CD4-positive, alpha-beta T cell (primary cell): Measurements from ENCODE around the gene UBXN2A. TPM values are rescaled to one million over a fixed set of nuclear protein-coding genes. Genes with fewer than 3 reads are reported as not detected.

Source experiments
- ATAC-seq: fragments of 200-7000 bp; cut with Tn5 transposase; one replicate; pipeline ENCODE4 v1.10.0; 2022; ENCODE audit warnings: mild to moderate bottlenecking; ENCODE audit not compliant: poor library complexity
- CTCF ChIA-PET: fragments of 350-600 bp; sonication (Branson Sonifier 250); formaldehyde crosslinking; loops from one replicate; lab custom pipeline; 2021; ENCODE audit warnings: antibody characterized with exemption, inconsistent platforms; lab: Charles Lee
- POLR2A ChIA-PET: fragments of 350-600 bp; sonication (Branson Sonifier 250); formaldehyde crosslinking; loops from one replicate; lab custom pipeline; 2021; ENCODE audit warnings: antibody characterized with exemption, inconsistent platforms; lab: Charles Lee
- DNase-seq, 14 experiments: peaks; one replicate each; pipeline ENCODE4 v3.0.0-alpha.2; 2013 to 2020; ENCODE audit warnings: mixed read lengths in 2 of 14
- H3K27ac ChIP-seq, 2 donors: one replicate each; pipeline versions ENCODE4 v1.5.1 to v1.7.0; 2013; ENCODE audit warnings: low read length in 2 of 2, low read depth in 1 of 2, mild to moderate bottlenecking in 1 of 2
- H3K27me3 ChIP-seq, 2 experiments: 1 replicate in 1 of 2; 2 replicates in 1 of 2; pipeline versions ENCODE4 v1.6.1 to v1.7.0; 2013; ENCODE audit warnings: low read length in 2 of 2, control low read depth in 1 of 2, mild to moderate bottlenecking in 1 of 2, moderate library complexity in 1 of 2; ENCODE audit not compliant: insufficient read depth in 2 of 2, control insufficient read depth in 1 of 2
- H3K36me3 ChIP-seq: one replicate; pipeline ENCODE4 v1.6.1; 2013; ENCODE audit warnings: low read length, control low read depth; ENCODE audit not compliant: insufficient read depth
- H3K4me1 ChIP-seq: one replicate; pipeline ENCODE4 v1.6.1; 2013; ENCODE audit warnings: low read length, control low read depth; ENCODE audit not compliant: insufficient read depth
- H3K4me3 ChIP-seq: one replicate; pipeline ENCODE4 v1.5.1; 2013; ENCODE audit warnings: mild to moderate bottlenecking, low read length, moderate library complexity
- H3K9me3 ChIP-seq, 2 experiments: 1 replicate in 1 of 2; 2 replicates in 1 of 2; pipeline versions ENCODE4 v1.6.1 to v1.7.0; 2013; ENCODE audit warnings: low read length in 2 of 2, mild to moderate bottlenecking in 2 of 2, control low read depth in 1 of 2, moderate library complexity in 1 of 2; ENCODE audit not compliant: control insufficient read depth in 1 of 2, insufficient read depth in 1 of 2
- H3K27ac Mint-ChIP-seq: one replicate; pipeline ENCODE4 v1.8.0; 2020; ENCODE audit warnings: mixed read lengths
- H3K27me3 Mint-ChIP-seq: one replicate; pipeline ENCODE4 v1.8.0; 2021; ENCODE audit warnings: mixed read lengths
- H3K36me3 Mint-ChIP-seq: one replicate; pipeline ENCODE4 v1.8.0; 2021; ENCODE audit warnings: low read depth, mixed read lengths
- H3K4me1 Mint-ChIP-seq: one replicate; pipeline ENCODE4 v1.8.0; 2021; ENCODE audit warnings: low read depth, mixed read lengths
- H3K4me3 Mint-ChIP-seq: one replicate; pipeline ENCODE4 v1.8.0; 2020; ENCODE audit warnings: mild to moderate bottlenecking, mixed read lengths
- H3K9me3 Mint-ChIP-seq: one replicate; pipeline ENCODE4 v1.8.0; 2020; ENCODE audit warnings: mixed read lengths
- CTCF ChIP-seq: fragments of 200-600 bp; IDR thresholded peaks from one replicate; pipeline ENCODE4 v1.8.0; 2022; ENCODE audit warnings: antibody characterized with exemption, mild to moderate bottlenecking
- intact Hi-C, 2 experiments: fragments of 100-400 bp; cut with DNase I in 1 of 2; cut with micrococcal nuclease in 1 of 2; formaldehyde crosslinking; loops; one replicate each; pipeline versions ENCODE4 v1.15.1 to v1.9.0; 2023 to 2025; cut with DNase I, micrococcal nuclease
- total RNA-seq, 174 experiments: library from RNA in 2 of 174; stranded (reverse) in 2 of 174; gene quantifications; one replicate each; pipeline ENCODE4 v1.2.3 and lab custom pipeline; 2021 to 2026

The UBXN2A gene
- total RNA-seq, 2 experiments from 2014 or later: 12.9 to 16.7 TPM

GRCh38 chr2:24017711-24018110 is 77.4 kb downstream of the UBXN2A start:
- H3K27ac Mint-ChIP-seq: no peak overlapping the region
- POLR2A ChIA-PET: no interaction called here

GRCh38 chr2:24018241-24018640 is 78.0 kb downstream of the UBXN2A start:
- H3K36me3 Mint-ChIP-seq: peaks cover 13% of the 10 kb centered on the region
- Histone ChIP-seq H3K9me3 (no peaks in the 10 kb centered on the region), H3K36me3 (peaks cover 7% of the 10 kb centered on the region), H3K27ac (no peak overlapping the region), H3K4me3 (no peak overlapping the region), H3K4me1 (no peaks in the 10 kb centered on the region), H3K27me3 (no peaks in the 10 kb centered on the region)
- no peaks in the 10 kb centered on the region for H3K4me1 Mint-ChIP-seq
- no peak overlapping the region for H3K4me3 Mint-ChIP-seq
- H3K27ac Mint-ChIP-seq: no peak overlapping the region
- ChIA-PET CTCF (no interaction called here), POLR2A (no interaction called here)
- DNase-seq: no peak
- H3K9me3 Mint-ChIP-seq: no peaks in the 10 kb centered on the region
- intact Hi-C loops: no loop called here
- TF ChIP-seq CTCF: no peak
- peaks cover 8% of the 10 kb centered on the region for H3K27me3 Mint-ChIP-seq
- no peak for ATAC-seq

More at GRCh38 chr2:24017711-24018110, 77.4 kb downstream of the UBXN2A start:
- Mint-ChIP-seq H3K4me1 (no peaks in the 10 kb centered on the region), H3K4me3 (no peak overlapping the region), H3K36me3 (peaks cover 8% of the 10 kb centered on the region), H3K27me3 (peaks cover 13% of the 10 kb centered on the region), H3K9me3 (no peaks in the 10 kb centered on the region)
- H3K9me3 ChIP-seq: no peaks in the 10 kb centered on the region
- ATAC-seq (no peak), DNase-seq (no peak)
- no peaks in the 10 kb centered on the region for H3K27me3 ChIP-seq
- intact Hi-C loops: no loop called here
- no peak for TF ChIP-seq CTCF
- H3K36me3 ChIP-seq: peaks cover 3% of the 10 kb centered on the region
- no peak overlapping the region for H3K27ac ChIP-seq
- H3K4me1 ChIP-seq: no peaks in the 10 kb centered on the region
- CTCF ChIA-PET: no interaction called here
- no peak overlapping the region for H3K4me3 ChIP-seq

GRCh38 chr2:24019729-24020128 is 79.5 kb downstream of the UBXN2A start:
- Histone ChIP-seq H3K36me3 (peaks cover 7% of the 10 kb centered on the region), H3K9me3 (no peaks in the 10 kb centered on the region), H3K4me1 (no peaks in the 10 kb centered on the region), H3K27me3 (no peaks in the 10 kb centered on the region), H3K27ac (no peak overlapping the region), H3K4me3 (no peak overlapping the region)
- ChIA-PET CTCF (no interaction called here), POLR2A (no interaction called here)
- DNase-seq (no peak), ATAC-seq (no peak)
- no peaks in the 10 kb centered on the region for H3K4me1 Mint-ChIP-seq
- peaks cover 23% of the 10 kb centered on the region for H3K36me3 Mint-ChIP-seq
- no peaks in the 10 kb centered on the region for H3K9me3 Mint-ChIP-seq
- H3K27ac Mint-ChIP-seq: no peak overlapping the region
- H3K27me3 Mint-ChIP-seq: no peaks in the 10 kb centered on the region
- no peak overlapping the region for H3K4me3 Mint-ChIP-seq
- TF ChIP-seq CTCF: no peak
- intact Hi-C loops: no loop called here
